Left cardiac atrium (tissue), 4 donors: Measurements from ENCODE around the gene LRRC73. TPM values are rescaled to one million over a fixed set of nuclear protein-coding genes. Genes with fewer than 3 reads are reported as not detected.

Experiments used
- ATAC-seq, 2 donors: fragments of 200-7000 bp; cut with Tn5 transposase; one replicate each; pipeline ENCODE4 v1.9.1; 2020; ENCODE audit warnings: mild to moderate bottlenecking in 2 of 2, moderate library complexity in 2 of 2
- DNase-seq: peaks from one replicate; pipeline ENCODE4 v3.0.0-alpha.2; 2020
- intact Hi-C, 2 donors: fragments of 100-400 bp; cut with DNase I; formaldehyde crosslinking; loops; one replicate each; pipeline versions ENCODE4 v1.14.1 to v1.15.1; 2022 to 2023
- total RNA-seq, 2 donors: library from RNA; stranded (reverse); fragmentation: NEBNext Ultra II Directional; extraction: Animal tissue kit (Norgen Biotek cat#: 25700); gene quantifications; one replicate each; pipeline ENCODE4 v1.2.1, GENCODE V29; 2021
- donor health status: DM: no; HTN: yes; CAD: no.
- donor health status: DM: no; HTN: yes; CAD: no; lungs with severe emphysema.
- donor health status: DM: yes; HTN: yes; CAD: no.
- donor health status: Dilated cardiomyopathy.

LRRC73 gene
- total RNA-seq, 2 donors from 2014 or later: 0.50 to 1.2 TPM

GRCh38 chr6:43496370-43497128, 13.6 kb downstream of the LRRC73 start:
- peak in 1 of 2 donors; percentile 19 for ATAC-seq
- DNase-seq: no peak
- intact Hi-C loops: loop anchor here in 1 of 2 donors (10.0 kb wide), 1 partner anchor 232 kb away; no protein-coding TSS in a partner anchor

GRCh38 chr6:43495409-43495941, 14.7 kb downstream of the LRRC73 start:
- no peak for DNase-seq
- no peak for ATAC-seq
- intact Hi-C loops: loop anchor here in 1 of 2 donors (10.0 kb wide), 1 partner anchor 231 kb away; no protein-coding TSS in a partner anchor

GRCh38 chr6:43494766-43495165, 15.4 kb downstream of the LRRC73 start:
- DNase-seq: no peak
- no peak for ATAC-seq
- intact Hi-C loops: loop anchor here in 1 of 2 donors (10.0 kb wide), 1 partner anchor 230 kb away; no protein-coding TSS in a partner anchor

- ATAC-seq (no peak), DNase-seq (no peak)
- intact Hi-C loops: loop anchor here in 1 of 2 donors (10.0 kb wide), 1 partner anchor 230 kb away; no protein-coding TSS in a partner anchor
Observed at GRCh38 chr6:43494321-43494720, 15.8 kb downstream of the LRRC73 start.

- ATAC-seq (no peak), DNase-seq (no peak)
- intact Hi-C loops: loop anchor here in 1 of 2 donors (10.0 kb wide), 1 partner anchor 229 kb away; no protein-coding TSS in a partner anchor
Observed at GRCh38 chr6:43493833-43494232, 16.3 kb downstream of the LRRC73 start.

- DNase-seq (no peak), ATAC-seq (no peak)
- intact Hi-C loops: loop anchor here in 1 of 2 donors (10.0 kb wide), 1 partner anchor 228 kb away; no protein-coding TSS in a partner anchor
Observed at GRCh38 chr6:43493230-43493629, 16.9 kb downstream of the LRRC73 start.

GRCh38 chr6:43492673-43493072, 17.5 kb downstream of the LRRC73 start:
- ATAC-seq: peak in 1 of 2 donors; percentile 23
- no peak for DNase-seq
- intact Hi-C loops: loop anchor here in 1 of 2 donors (10.0 kb wide), 1 partner anchor 228 kb away; no protein-coding TSS in a partner anchor

- DNase-seq (peak; percentile 87), ATAC-seq (peak; percentile 81 to 88)
- intact Hi-C loops: loop anchor here in 1 of 2 donors (10.0 kb wide), 1 partner anchor 227 kb away; no protein-coding TSS in a partner anchor
Observed at GRCh38 chr6:43491750-43492661, 18.1 kb downstream of the LRRC73 start.

GRCh38 chr6:43490523-43490939, 19.6 kb downstream of the LRRC73 start:
- ATAC-seq (no peak), DNase-seq (no peak)
- intact Hi-C loops: loop anchor here in 1 of 2 donors (10.0 kb wide), 1 partner anchor 226 kb away; no protein-coding TSS in a partner anchor

- DNase-seq (no peak), ATAC-seq (peak in 1 of 2 donors; percentile 25)
- intact Hi-C loops: loop anchor here in 1 of 2 donors (10.0 kb wide), 1 partner anchor 225 kb away; no protein-coding TSS in a partner anchor
Observed at GRCh38 chr6:43489277-43490072, 20.7 kb downstream of the LRRC73 start.

- ATAC-seq (no peak), DNase-seq (no peak)
- intact Hi-C loops: no loop called here
Observed at GRCh38 chr6:43488667-43489276, 21.4 kb downstream of the LRRC73 start.

GRCh38 chr6:43481591-43482236, 28.4 kb downstream of the LRRC73 start:
- no peak for ATAC-seq
- DNase-seq: no peak
- intact Hi-C loops: no loop called here

GRCh38 chr6:43481075-43481474, 29.1 kb downstream of the LRRC73 start:
- no peak for ATAC-seq
- intact Hi-C loops: no loop called here
- DNase-seq: no peak

- DNase-seq (no peak), ATAC-seq (no peak)
- intact Hi-C loops: no loop called here
Observed at GRCh38 chr6:43478008-43478372, 32.2 kb downstream of the LRRC73 start.

- ATAC-seq (peak; percentile 100), DNase-seq (peak; percentile 94)
- intact Hi-C loops: no loop called here
Observed at GRCh38 chr6:43477235-43478007, 32.7 kb downstream of the LRRC73 start, which contains the start of gene TJAP1. Gene TJAP1 (plus strand): TSS chr6:43477570. CDS start chr6:43499002, 21,432 bp downstream.

- intact Hi-C loops: no loop called here
- DNase-seq (no peak), ATAC-seq (no peak)
Observed at GRCh38 chr6:43476746-43477145, 33.4 kb downstream of the LRRC73 start.
